ENCODE data around the gene NAT8. TPM values are rescaled to one million over a fixed set of nuclear protein-coding genes. Genes with fewer than 3 reads are reported as not detected.
"Not testable (repeated sequence)": the region's sequence is repeated elsewhere in the genome, so short reads cannot be mapped to it uniquely, and the experiment has no call there.

Gene NAT8
- total and polyA plus RNA-seq, 7 experiments from 2014 or later = not detected

DNA sequence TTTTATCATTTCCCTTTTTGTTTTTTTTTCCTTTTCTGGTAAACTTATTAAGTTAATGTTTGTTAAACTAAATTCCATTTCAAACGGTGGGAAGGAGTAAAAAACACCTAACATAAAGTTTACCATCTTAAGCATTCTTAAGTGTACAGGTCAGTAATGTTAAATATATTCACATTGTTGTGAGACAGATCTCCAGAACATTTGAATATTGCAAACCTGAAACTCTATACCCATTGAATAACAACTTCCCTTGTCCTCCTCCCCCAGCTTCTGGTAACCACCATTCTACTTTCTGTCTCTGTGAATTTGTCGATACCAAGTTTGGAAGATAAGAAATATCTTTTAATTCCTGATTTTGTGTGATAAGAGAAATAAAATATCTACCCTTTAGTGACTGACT is 12.0 kb upstream of the NAT8 start:
- Histone ChIP-seq H3K27ac (ENCODE audit: low read depth, low read length) (no peak overlapping the region), H3K27me3 (ENCODE audit: control insufficient read depth in 2 of 2, insufficient read depth in 2 of 2, low read length in 2 of 2) (no peaks in the 10 kb centered on the region), H3K36me3 (ENCODE audit: control insufficient read depth in 2 of 3, insufficient read depth in 3 of 3, low read length in 3 of 3) (no peaks in the 10 kb centered on the region), H3K4me1 (ENCODE audit: control insufficient read depth in 2 of 2, insufficient read depth in 2 of 2, low read length in 2 of 2) (no peaks in the 10 kb centered on the region), H3K9me3 (ENCODE audit: control insufficient read depth in 2 of 3, low read length in 3 of 3) (no peaks in the 10 kb centered on the region), H3K4me3 (ENCODE audit: low read length) (no peak overlapping the region)
- intact Hi-C loops (cut with micrococcal nuclease) = no loop called here
- no peak overlapping the region for H3K4me3 Mint-ChIP-seq
- ChIA-PET CTCF (no interaction called here), POLR2A (no interaction called here)
- DNase-seq = no peak
- peaks cover 0 to 6% (median 2%) of the 10 kb centered on the region in 5 donors for H3K27me3 Mint-ChIP-seq
- H3K9me3 Mint-ChIP-seq = peaks cover 0 to 10% (median 2%) of the 10 kb centered on the region in 11 donors
- no peak overlapping the region for H3K27ac Mint-ChIP-seq
- H3K4me1 Mint-ChIP-seq = no peaks in the 10 kb centered on the region
- no peak for ATAC-seq
- H3K36me3 Mint-ChIP-seq = peaks cover 0 to 4% (median 0%) of the 10 kb centered on the region in 5 donors

DNA sequence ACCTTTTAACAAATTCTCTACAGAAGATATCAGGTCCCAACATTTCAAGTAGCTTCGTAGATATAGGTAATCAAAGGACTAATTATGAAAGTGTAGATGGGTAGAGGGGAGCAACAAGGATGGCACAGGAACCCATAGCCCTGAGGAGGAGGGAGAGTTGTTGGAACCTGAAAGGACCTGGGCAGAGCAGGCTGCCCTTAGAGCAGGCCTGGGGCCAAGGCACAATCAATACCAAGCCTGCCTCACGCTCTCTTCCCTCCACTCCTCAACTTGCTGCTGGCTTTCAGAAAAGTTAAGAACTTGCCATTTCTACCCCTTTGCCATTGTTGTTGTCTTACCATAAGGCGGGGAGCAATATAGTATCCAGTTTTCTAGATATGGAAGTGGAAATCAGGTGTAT is 10.1 kb upstream of the NAT8 start:
- H3K4me1 Mint-ChIP-seq = no peaks in the 10 kb centered on the region
- peaks cover 0 to 4% (median 0%) of the 10 kb centered on the region in 5 donors for H3K27me3 Mint-ChIP-seq
- CTCF ChIA-PET = no interaction called here

DNA sequence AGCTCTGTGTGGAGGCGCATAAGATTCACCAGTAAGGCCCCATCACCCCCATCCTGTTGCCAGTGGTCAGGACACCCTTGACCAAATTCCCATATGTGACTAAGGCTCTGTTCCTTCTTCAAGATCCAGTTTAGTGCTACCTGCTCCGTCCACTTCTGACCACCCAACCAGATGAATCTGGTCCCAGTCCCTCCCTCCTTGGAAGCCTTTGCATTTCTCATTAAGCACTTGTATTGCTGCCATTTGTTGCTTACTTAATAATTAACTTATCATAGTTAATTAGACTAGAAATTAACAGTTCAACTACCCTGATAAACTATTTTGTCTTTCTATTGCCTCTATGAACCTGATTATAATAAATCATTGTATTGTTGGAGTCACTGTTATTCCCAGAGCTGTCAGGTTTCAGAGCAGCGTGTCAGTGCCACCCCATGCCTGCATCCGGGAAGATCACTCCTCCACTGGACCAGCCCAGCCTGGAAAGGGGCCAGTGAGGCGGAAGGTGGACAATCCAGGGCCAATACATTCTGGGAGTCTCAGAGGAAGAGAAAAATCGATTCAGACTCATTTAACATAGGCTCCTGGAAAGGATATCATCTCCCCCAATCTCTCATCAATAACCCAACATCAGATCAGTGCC is 9.5 kb upstream of the NAT8 start:
- no peaks in the 10 kb centered on the region for H3K4me1 Mint-ChIP-seq
- intact Hi-C loops (cut with micrococcal nuclease) = no loop called here
- peaks cover 0 to 7% (median 4%) of the 10 kb centered on the region in 5 donors for H3K36me3 Mint-ChIP-seq
- no peak overlapping the region for H3K27ac Mint-ChIP-seq
- no peak for DNase-seq
- Histone ChIP-seq H3K36me3 (ENCODE audit: control insufficient read depth in 2 of 3, insufficient read depth in 3 of 3, low read length in 3 of 3) (no peaks in the 10 kb centered on the region), H3K4me1 (ENCODE audit: control insufficient read depth in 2 of 2, insufficient read depth in 2 of 2, low read length in 2 of 2) (no peaks in the 10 kb centered on the region), H3K27me3 (ENCODE audit: control insufficient read depth in 2 of 2, insufficient read depth in 2 of 2, low read length in 2 of 2) (no peaks in the 10 kb centered on the region), H3K27ac (ENCODE audit: low read depth, low read length) (no peak overlapping the region), H3K9me3 (ENCODE audit: control insufficient read depth in 2 of 3, low read length in 3 of 3) (no peaks in the 10 kb centered on the region), H3K4me3 (ENCODE audit: low read length) (no peak overlapping the region)
- POLR2A ChIA-PET = no interaction called here
- peaks cover 0 to 9% (median 0%) of the 10 kb centered on the region in 5 donors for H3K27me3 Mint-ChIP-seq
- peaks cover 0 to 5% (median 0%) of the 10 kb centered on the region in 11 donors for H3K9me3 Mint-ChIP-seq
- CTCF ChIA-PET = no interaction called here
- no peak overlapping the region for H3K4me3 Mint-ChIP-seq
- no peak for ATAC-seq

More for the DNA sequence above, 10.1 kb upstream of the NAT8 start:
- POLR2A ChIA-PET = no interaction called here
- Mint-ChIP-seq H3K9me3 (peaks cover 0 to 5% (median 0%) of the 10 kb centered on the region in 11 donors), H3K27ac (no peak overlapping the region), H3K4me3 (no peak overlapping the region), H3K36me3 (peaks cover 0 to 4% (median 4%) of the 10 kb centered on the region in 5 donors)
- Histone ChIP-seq H3K27me3 (ENCODE audit: control insufficient read depth in 2 of 2, insufficient read depth in 2 of 2, low read length in 2 of 2) (no peaks in the 10 kb centered on the region), H3K27ac (ENCODE audit: low read depth, low read length) (no peak overlapping the region), H3K9me3 (ENCODE audit: control insufficient read depth in 2 of 3, low read length in 3 of 3) (no peaks in the 10 kb centered on the region), H3K36me3 (ENCODE audit: control insufficient read depth in 2 of 3, insufficient read depth in 3 of 3, low read length in 3 of 3) (no peaks in the 10 kb centered on the region), H3K4me3 (ENCODE audit: low read length) (no peak overlapping the region), H3K4me1 (ENCODE audit: control insufficient read depth in 2 of 2, insufficient read depth in 2 of 2, low read length in 2 of 2) (no peaks in the 10 kb centered on the region)
- ATAC-seq (no peak), DNase-seq (no peak)
- intact Hi-C loops (cut with micrococcal nuclease) = no loop called here

DNA sequence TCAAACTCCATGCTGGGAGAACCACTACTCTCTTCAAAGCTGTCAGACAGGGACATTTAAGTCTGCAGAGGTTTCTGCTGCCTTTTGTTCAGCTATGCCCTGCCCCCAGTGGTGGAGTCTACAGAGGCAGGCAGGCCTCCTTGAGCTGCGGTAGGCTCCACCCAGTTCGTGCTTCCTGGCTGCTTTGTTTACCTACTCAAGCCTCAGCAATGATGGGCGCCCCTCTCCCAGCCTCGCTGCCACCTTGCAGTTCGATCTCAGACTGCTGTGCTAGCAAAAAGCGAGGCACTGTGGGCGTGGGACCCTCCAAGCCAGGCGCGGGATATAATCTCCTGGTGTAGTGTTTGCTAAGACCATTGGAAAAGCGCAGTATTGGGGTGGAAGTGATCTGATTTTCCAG is 5.5 kb upstream of the NAT8 start:
- H3K4me3 ChIP-seq (ENCODE audit: low read length); H3K9me3 ChIP-seq (ENCODE audit: control insufficient read depth in 2 of 3, low read length in 3 of 3); H3K36me3 Mint-ChIP-seq; H3K36me3 ChIP-seq (ENCODE audit: control insufficient read depth in 2 of 3, insufficient read depth in 3 of 3, low read length in 3 of 3); H3K27ac ChIP-seq (ENCODE audit: low read depth, low read length); H3K4me1 Mint-ChIP-seq; ATAC-seq; POLR2A ChIA-PET; H3K4me3 Mint-ChIP-seq; H3K27me3 ChIP-seq (ENCODE audit: control insufficient read depth in 2 of 2, insufficient read depth in 2 of 2, low read length in 2 of 2); CTCF ChIA-PET; intact Hi-C loops (cut with micrococcal nuclease); H3K9me3 Mint-ChIP-seq; H3K4me1 ChIP-seq (ENCODE audit: control insufficient read depth in 2 of 2, insufficient read depth in 2 of 2, low read length in 2 of 2); DNase-seq; H3K27ac Mint-ChIP-seq: not testable (repeated sequence)
- peaks cover 8 to 17% (median 15%) of the 10 kb centered on the region in 5 donors for H3K27me3 Mint-ChIP-seq

DNA sequence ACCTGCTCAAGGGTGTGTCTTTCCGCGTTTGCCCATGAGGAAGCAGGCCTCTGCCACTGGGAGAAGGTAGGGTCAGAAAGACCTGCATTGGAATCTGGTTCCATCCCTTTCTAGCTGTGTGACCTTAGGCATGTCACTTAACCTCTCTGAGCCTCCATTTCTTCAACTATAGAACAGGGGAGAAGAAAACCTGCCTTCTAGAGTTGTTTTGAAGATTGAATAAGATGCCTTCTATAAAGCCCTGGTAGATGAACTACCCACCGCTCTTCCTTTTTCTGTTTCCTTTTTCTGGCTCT is 507 bp downstream of the NAT8 start:
- Mint-ChIP-seq H3K36me3 (peaks cover 0 to 20% (median 10%) of the 10 kb centered on the region in 5 donors), H3K4me3 (no peak overlapping the region), H3K4me1 (no peaks in the 10 kb centered on the region), H3K27ac (no peak overlapping the region), H3K27me3 (peaks cover 10 to 33% (median 22%) of the 10 kb centered on the region in 5 donors), H3K9me3 (peaks cover 0 to 29% (median 9%) of the 10 kb centered on the region in 11 donors)
- no peaks in the 10 kb centered on the region for H3K36me3 ChIP-seq (ENCODE audit: control insufficient read depth in 2 of 3, insufficient read depth in 3 of 3, low read length in 3 of 3)
- CTCF ChIA-PET = no interaction called here
- DNase-seq (no peak), ATAC-seq (no peak)
- intact Hi-C loops (cut with micrococcal nuclease) = no loop called here
- no peak overlapping the region for H3K4me3 ChIP-seq (ENCODE audit: low read length)
- H3K9me3 ChIP-seq (ENCODE audit: control insufficient read depth in 2 of 3, low read length in 3 of 3) = no peaks in the 10 kb centered on the region
- H3K27me3 ChIP-seq (ENCODE audit: control insufficient read depth in 2 of 2, insufficient read depth in 2 of 2, low read length in 2 of 2) = no peaks in the 10 kb centered on the region
- no peak overlapping the region for H3K27ac ChIP-seq (ENCODE audit: low read depth, low read length)
- no peaks in the 10 kb centered on the region for H3K4me1 ChIP-seq (ENCODE audit: control insufficient read depth in 2 of 2, insufficient read depth in 2 of 2, low read length in 2 of 2)
- POLR2A ChIA-PET = no interaction called here

DNA sequence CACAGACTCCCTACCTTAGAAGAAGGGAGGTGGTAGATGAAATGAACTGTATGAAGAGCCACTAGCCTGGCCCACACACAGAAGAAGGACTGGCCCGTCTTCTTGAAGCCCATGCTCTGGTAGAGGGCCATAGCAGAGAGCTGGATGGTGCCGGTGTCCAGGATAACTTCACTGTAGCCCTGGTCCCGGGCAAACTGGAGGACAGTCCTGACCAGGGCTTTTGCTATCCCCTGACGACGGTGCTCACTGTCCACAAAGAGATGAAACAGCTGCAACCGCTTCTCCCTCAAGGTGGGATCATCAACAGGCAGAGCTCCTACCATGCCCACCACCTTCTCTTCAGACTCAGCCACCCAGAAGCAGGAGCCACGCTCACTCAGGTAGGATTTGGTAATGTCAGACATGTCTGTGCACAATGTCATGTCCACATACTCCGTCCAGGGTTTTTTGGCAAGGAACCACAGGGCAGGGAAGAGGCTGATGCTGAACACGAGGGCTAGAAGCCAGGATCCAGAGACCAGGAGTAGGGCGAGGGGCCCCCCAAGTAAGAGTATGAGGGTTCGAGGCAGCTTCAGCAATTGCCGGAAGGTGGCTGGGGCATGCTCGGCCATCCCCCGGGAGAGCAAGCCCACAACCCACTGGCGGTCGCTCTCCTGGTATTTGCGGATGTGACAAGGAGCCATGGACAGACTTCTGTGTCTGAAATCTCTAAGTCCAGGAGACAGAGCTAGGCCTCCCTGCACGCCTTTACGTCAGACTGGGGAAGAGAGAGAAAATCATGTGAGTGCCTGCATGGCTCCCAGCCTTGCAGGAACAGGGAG is 1.1 kb downstream of the NAT8 start:
- Mint-ChIP-seq H3K4me1 (no peaks in the 10 kb centered on the region), H3K9me3 (peaks cover 0 to 29% (median 9%) of the 10 kb centered on the region in 11 donors), H3K4me3 (no peak overlapping the region), H3K36me3 (peaks cover 0 to 19% (median 10%) of the 10 kb centered on the region in 5 donors), H3K27me3 (peaks cover 10 to 33% (median 22%) of the 10 kb centered on the region in 5 donors), H3K27ac (no peak overlapping the region)
- Histone ChIP-seq H3K27ac (ENCODE audit: low read depth, low read length) (no peak overlapping the region), H3K36me3 (ENCODE audit: control insufficient read depth in 2 of 3, insufficient read depth in 3 of 3, low read length in 3 of 3) (no peaks in the 10 kb centered on the region), H3K4me1 (ENCODE audit: control insufficient read depth in 2 of 2, insufficient read depth in 2 of 2, low read length in 2 of 2) (no peaks in the 10 kb centered on the region), H3K9me3 (ENCODE audit: control insufficient read depth in 2 of 3, low read length in 3 of 3) (no peaks in the 10 kb centered on the region), H3K27me3 (ENCODE audit: control insufficient read depth in 2 of 2, insufficient read depth in 2 of 2, low read length in 2 of 2) (no peaks in the 10 kb centered on the region), H3K4me3 (ENCODE audit: low read length) (no peak overlapping the region)
- CTCF ChIA-PET = no interaction called here
- intact Hi-C loops (cut with micrococcal nuclease) = no loop called here
- ATAC-seq (no peak), DNase-seq (no peak)
- POLR2A ChIA-PET = no interaction called here

DNA sequence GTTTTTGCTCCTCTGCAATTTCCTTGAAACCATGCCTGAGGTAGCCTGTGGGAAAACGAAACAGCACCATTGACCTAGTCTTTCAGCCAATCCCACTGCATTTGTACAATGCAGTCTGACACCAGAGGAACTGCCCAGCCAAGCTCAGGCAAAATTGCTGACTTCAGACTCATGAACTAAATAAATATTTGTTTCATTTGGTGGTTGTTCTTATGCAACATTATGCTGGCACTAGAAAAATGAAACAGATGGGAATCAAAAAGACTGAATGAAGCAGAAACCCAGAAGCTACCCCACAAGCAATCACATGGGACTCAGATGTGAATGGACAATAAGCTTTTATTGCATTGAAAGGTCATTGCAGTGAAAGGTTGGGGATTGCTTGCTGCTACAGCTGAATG is 1.7 kb downstream of the NAT8 start:
- H3K4me3 Mint-ChIP-seq = no peak overlapping the region
- Histone ChIP-seq H3K4me3 (ENCODE audit: low read length) (no peak overlapping the region), H3K27ac (ENCODE audit: low read depth, low read length) (no peak overlapping the region), H3K4me1 (ENCODE audit: control insufficient read depth in 2 of 2, insufficient read depth in 2 of 2, low read length in 2 of 2) (no peaks in the 10 kb centered on the region), H3K9me3 (ENCODE audit: control insufficient read depth in 2 of 3, low read length in 3 of 3) (no peaks in the 10 kb centered on the region), H3K27me3 (ENCODE audit: control insufficient read depth in 2 of 2, insufficient read depth in 2 of 2, low read length in 2 of 2) (no peaks in the 10 kb centered on the region), H3K36me3 (ENCODE audit: control insufficient read depth in 2 of 3, insufficient read depth in 3 of 3, low read length in 3 of 3) (no peaks in the 10 kb centered on the region)
- no peaks in the 10 kb centered on the region for H3K4me1 Mint-ChIP-seq
- DNase-seq = no peak
- intact Hi-C loops (cut with micrococcal nuclease) = no loop called here
- POLR2A ChIA-PET = no interaction called here
- peaks cover 0 to 19% (median 10%) of the 10 kb centered on the region in 5 donors for H3K36me3 Mint-ChIP-seq
- peaks cover 0 to 29% (median 9%) of the 10 kb centered on the region in 11 donors for H3K9me3 Mint-ChIP-seq
- H3K27ac Mint-ChIP-seq = no peak overlapping the region
- ATAC-seq = no peak
- peaks cover 8 to 33% (median 22%) of the 10 kb centered on the region in 5 donors for H3K27me3 Mint-ChIP-seq
- CTCF ChIA-PET = no interaction called here

Data from naive thymus-derived CD4-positive, alpha-beta T cell (primary cell).